Tibial artery (tissue), 4 donors: Measurements from ENCODE around the gene MRPL40.

Experiments used
- DNase-seq, 2 donors: peaks; one replicate each; pipeline ENCODE4 v3.0.0-alpha.2; 2019
- H3K27ac ChIP-seq, 2 donors: fragments of 200-600 bp; sonication (generic) in 1 of 2; 1 replicate in 1 of 2; 2 replicates in 1 of 2; pipeline ENCODE4 v1.5.1; 2018 to 2019; ENCODE audit warnings: mild to moderate bottlenecking in 1 of 2
- H3K27me3 ChIP-seq, 2 donors: fragments of 200-600 bp; sonication (generic) in 1 of 2; one replicate each; pipeline versions ENCODE4 v1.5.1 to v1.6.0; 2016 to 2019
- H3K36me3 ChIP-seq, 3 donors: fragments of 200-600 bp; sonication (generic) in 2 of 3; one replicate each; pipeline ENCODE4 v1.5.1; 2016 to 2019; ENCODE audit warnings: mild to moderate bottlenecking in 2 of 3
- H3K4me1 ChIP-seq, 4 donors: fragments of 200-600 bp; sonication (generic) in 2 of 4; 1 replicate in 3 of 4; 2 replicates in 1 of 4; pipeline ENCODE4 v1.5.1; 2016 to 2019
- H3K4me3 ChIP-seq, 2 donors: fragments of 200-600 bp; sonication (generic) in 1 of 2; 1 replicate in 1 of 2; 2 replicates in 1 of 2; pipeline ENCODE4 v1.5.1; 2018 to 2019; ENCODE audit warnings: mild to moderate bottlenecking in 2 of 2
- H3K9me3 ChIP-seq, 3 donors: fragments of 200-600 bp; sonication (generic) in 1 of 3; one replicate each; pipeline ENCODE4 v1.5.1; 2016 to 2019
- CTCF ChIP-seq, 2 experiments: fragments of 200-600 bp in 1 of 2; fragments of 450-650 bp in 1 of 2; IDR thresholded peaks; one replicate each; pipeline ENCODE4 v1.5.1; 2017 to 2019; ENCODE audit warnings: antibody characterized with exemption in 2 of 2, mild to moderate bottlenecking in 1 of 2, moderate library complexity in 1 of 2
- intact Hi-C: fragments of 100-400 bp; cut with DNase I; formaldehyde crosslinking; loops from one replicate; pipeline ENCODE4 v1.15.0; 2023; ENCODE audit warnings: low total_unique reads

Gene MRPL40

GRCh38 chr22:19480173-19480568, 47.8 kb downstream of the MRPL40 start:
- Histone ChIP-seq H3K9me3 (no peaks in the 10 kb centered on the region), H3K27me3 (no peaks in the 10 kb centered on the region), H3K27ac (no peak overlapping the region), H3K4me3 (peak overlapping the region; percentile 27 to 86), H3K4me1 (peaks cover 0 to 23% (median 12%) of the 10 kb centered on the region in 4 donors), H3K36me3 (peaks cover 0 to 5% (median under 1%) of the 10 kb centered on the region in 3 donors)
- no peak for DNase-seq
- no peak for TF ChIP-seq CTCF (IDR thresholded peaks at IDR 0.05)
- intact Hi-C loops, result no loop called here

GRCh38 chr22:19480789-19481188, 48.4 kb downstream of the MRPL40 start:
- Histone ChIP-seq H3K27me3 (no peaks in the 10 kb centered on the region), H3K27ac (no peak overlapping the region), H3K4me3 (no peak overlapping the region), H3K36me3 (no peaks in the 10 kb centered on the region), H3K9me3 (no peaks in the 10 kb centered on the region), H3K4me1 (peaks cover 0 to 23% (median 12%) of the 10 kb centered on the region in 4 donors)
- DNase-seq, result no peak
- intact Hi-C loops, result no loop called here
- TF ChIP-seq CTCF (IDR thresholded peaks at IDR 0.05), result no peak

GRCh38 chr22:19482297-19482696, 50.0 kb downstream of the MRPL40 start:
- no peak overlapping the region for H3K27ac ChIP-seq
- H3K4me1 ChIP-seq, result peaks cover 0 to 17% (median 10%) of the 10 kb centered on the region in 4 donors
- intact Hi-C loops, result no loop called here
- no peaks in the 10 kb centered on the region for H3K9me3 ChIP-seq
- peak in 1 of 2 donors; percentile 51 for DNase-seq
- H3K4me3 ChIP-seq, result no peak overlapping the region
- no peaks in the 10 kb centered on the region for H3K36me3 ChIP-seq
- no peaks in the 10 kb centered on the region for H3K27me3 ChIP-seq
- TF ChIP-seq CTCF (IDR thresholded peaks at IDR 0.05), result no peak

GRCh38 chr22:19483481-19484244, 51.3 kb downstream of the MRPL40 start:
- Histone ChIP-seq H3K27me3 (no peaks in the 10 kb centered on the region), H3K9me3 (no peaks in the 10 kb centered on the region), H3K36me3 (no peaks in the 10 kb centered on the region), H3K4me3 (no peak overlapping the region), H3K27ac (no peak overlapping the region), H3K4me1 (peaks cover 0 to 7% (median 5%) of the 10 kb centered on the region in 4 donors)
- peak in 1 of 2 donors; percentile 23 for DNase-seq
- TF ChIP-seq CTCF (IDR thresholded peaks at IDR 0.05), result no peak
- intact Hi-C loops, result no loop called here
